Inferior parietal cortex (tissue), 1 donor: ENCODE measurements around the gene SRRM3.
"Not testable (repeated sequence)": the region's sequence is repeated elsewhere in the genome, so short reads cannot be mapped to it uniquely, and the experiment has no call there.

Source experiments
- DNase-seq: peaks from one replicate; pipeline ENCODE4 v3.0.0-alpha.2; 2016; ENCODE audit errors: extremely low spot score

SRRM3 gene

DNA sequence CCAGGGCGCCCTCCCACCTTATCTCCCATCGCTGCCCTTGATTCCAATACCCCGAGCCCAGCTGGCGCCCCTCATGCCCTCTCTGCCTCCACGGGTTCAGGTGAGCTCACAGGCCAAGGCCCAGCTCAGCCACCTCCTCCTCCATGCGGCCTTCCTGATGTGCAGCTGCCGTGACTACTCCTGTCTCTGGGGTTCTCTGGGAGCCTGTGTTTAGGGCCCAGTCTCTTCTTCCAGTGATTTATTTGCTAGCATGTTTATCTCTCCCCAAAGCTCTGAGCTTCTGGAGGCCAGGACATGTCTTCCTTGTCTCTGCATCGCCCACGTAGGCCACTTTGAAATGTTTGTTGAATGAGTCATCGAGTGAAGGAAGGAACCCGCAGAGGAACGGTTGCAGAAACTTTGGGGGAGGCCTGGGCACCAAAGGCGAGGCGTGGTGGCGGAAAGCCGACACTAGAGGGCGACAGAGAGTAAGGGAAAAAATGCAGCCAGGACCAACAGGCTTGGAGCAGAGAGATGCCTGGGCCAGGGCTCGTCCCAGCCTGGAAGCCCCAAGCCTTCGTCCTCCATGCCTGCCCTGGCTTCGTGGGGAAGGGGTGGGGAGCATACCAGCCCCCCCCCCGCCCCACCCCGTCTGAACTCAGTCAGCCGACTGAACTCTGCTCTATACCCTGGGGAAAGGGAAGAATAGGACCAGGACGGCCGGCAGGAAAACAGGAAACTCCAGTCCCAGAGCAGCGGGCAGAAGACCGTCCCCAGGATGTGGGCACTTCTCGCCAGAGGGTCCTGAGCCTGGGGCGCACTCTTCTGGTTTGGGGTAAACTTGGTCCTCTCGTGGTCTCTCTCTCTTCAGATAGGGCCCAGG is 89.9 kb downstream of the SRRM3 start:
- peak; percentile 98 for DNase-seq

DNA sequence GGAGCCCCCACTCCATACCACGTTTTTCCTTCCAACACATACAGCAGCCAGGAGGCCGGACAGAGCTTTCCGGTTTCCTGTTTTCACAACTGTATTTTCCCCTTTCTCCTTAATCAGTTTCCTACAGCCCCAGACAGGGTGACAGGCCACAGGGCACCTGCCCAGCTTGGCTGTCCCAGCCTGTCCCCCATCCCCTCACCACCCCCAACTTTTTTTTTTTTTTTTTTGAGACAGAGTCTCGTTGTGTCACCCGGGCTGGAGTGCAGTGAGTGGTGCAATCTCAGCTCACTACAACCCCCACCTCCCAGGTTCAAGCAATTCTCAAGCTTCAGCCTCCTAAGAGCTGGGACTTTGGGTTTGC is 90.5 kb downstream of the SRRM3 start:
- DNase-seq, result no peak

DNA sequence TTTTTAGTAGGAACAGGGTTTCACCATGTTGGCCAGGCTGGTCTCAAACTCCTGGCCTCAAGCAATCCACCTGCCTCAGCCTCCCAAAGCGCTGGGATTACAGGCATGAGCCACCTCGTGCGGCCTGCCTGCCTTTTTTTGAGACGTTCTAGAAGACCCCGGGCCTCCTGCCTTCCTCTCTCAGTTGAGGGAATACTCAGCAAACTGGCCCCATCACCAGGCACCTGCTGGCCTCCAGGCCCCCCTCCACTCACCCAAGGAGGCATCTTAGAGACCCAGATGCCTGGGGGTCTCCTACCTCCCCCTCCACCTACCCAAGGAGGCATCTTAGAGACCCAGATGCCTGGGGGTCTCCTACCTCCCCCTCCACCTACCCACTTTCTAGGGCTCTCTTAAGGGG is 91.2 kb downstream of the SRRM3 start:
- not testable (repeated sequence) for DNase-seq

DNA sequence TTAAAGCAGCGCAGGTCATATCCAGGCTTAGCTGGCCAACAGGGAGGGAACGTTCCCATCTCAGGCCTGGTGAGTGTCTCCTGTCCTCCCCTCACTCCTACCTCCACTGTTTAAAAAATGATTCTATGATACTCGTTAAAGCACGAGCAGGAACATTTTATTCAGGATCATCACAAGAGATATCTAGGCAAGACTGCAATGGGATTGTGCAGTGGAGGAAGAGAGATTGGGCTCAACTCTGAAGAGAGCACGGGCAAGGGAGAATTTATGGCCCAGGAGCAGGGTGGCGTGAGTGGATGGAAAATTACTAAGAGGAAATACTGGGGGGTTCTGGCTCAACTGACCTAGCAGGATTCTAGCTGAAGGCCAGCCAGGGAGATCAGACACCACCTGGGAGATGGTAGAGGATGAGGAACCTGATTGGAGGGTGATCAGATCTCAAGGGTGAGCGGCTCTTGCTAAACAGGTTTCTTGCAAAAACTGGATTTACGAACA is 91.8 kb downstream of the SRRM3 start:
- no peak for DNase-seq

DNA sequence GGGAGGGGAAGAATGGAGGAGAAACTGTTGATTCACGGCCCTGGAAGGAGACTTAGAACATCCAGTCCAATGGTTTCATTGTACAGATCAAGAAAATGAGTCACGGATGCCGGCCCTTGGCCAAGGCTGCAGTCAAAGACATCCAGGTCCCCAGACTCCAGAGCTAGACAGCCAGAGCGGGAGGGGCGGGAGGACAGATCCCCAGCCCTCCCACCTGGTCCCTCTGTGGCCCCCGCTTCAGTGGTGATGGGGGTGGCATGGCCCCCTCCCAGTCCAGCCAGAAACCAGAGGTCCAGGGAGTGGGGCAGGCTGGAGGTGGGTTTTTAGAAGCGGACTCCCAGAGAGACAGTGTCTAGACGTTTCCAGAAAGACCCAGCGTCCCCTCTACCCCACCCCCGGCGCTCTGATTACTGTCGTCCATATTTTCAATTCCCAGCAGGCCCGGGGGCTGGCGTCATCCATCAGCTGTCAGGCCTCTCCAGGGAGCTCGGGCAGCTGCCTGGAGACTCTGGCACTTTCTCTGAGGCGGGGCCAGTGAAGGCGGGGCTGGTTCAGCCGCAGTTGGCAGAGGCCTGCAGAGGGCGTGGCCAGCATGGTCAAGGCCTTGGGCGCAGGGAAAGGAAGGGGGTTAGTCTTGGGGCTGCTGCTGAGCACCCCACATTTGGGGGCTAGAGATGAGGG is 92.8 kb downstream of the SRRM3 start:
- peak; percentile 95 for DNase-seq

DNA sequence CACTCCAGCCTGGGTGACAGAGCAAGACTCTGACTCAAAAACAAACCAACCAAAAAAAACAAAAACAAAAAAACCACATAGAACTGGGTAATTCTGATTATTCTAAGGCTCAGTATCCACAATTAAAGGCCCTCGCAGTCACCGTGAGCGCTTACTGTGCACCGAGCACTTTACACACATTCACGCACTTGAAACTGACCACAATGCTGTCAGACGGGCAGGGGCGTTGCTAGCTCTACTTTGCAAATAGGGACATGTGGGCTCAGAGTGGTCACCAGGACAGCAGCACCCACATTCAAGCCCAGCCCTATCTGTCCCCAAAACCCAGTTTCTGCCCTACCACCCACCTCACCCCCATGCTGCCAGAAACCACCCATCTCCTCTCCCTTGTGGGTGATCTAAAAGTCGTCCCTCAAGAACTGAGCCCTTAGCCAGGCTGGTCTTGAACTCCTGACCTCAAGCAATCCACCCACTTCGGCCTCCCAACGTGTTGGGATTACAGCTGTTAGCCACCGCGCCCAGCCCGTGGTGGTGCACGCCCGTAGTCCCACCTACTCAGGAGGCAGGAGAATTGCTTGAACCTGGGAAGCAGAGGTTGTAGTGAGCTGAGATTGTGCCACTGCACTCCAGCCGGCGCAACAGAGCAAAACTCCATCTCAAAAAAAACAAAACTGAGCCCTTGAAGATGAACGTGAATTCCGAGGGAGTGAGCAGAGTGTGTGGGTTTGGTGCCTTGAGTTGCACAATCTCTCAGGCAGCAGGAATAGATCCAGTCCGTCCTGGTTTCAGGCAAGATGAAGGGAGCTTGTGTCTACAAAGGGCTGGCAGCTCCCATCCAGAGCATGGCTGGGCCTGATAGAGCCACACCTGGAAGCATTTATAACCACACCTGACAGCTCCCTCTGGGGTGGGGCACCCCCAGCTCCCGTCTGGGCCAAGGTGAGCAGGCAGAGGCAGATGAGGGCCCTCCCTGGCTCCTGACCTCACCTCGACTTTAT is 95.3 kb downstream of the SRRM3 start:
- DNase-seq, result no peak

DNA sequence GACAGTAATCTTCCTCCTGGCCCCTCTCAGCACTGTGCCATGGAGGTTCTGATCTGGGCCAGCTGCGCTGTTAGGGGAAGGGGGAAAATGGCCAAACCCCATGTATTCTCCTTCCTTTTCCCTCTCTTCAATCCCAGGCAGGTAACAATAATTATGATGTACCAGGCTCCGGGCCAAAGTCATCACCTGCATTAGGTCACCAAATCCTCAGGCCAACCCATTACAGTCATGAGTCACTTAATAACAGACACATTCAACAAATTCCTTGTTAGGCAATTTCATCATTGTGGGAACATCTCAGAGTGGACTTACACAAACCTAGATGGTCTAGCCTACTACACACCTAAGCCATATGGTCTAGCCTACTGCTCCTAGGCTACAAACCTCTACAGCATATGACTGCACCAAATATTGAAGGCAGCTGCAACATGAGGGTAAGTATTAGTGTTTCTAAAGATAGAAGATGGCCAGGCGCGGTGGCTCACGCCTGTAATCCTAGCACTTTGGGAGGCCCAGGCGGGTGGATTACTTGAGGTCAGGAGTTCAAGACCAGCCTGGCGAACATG is 98.6 kb downstream of the SRRM3 start:
- DNase-seq, result no peak

DNA sequence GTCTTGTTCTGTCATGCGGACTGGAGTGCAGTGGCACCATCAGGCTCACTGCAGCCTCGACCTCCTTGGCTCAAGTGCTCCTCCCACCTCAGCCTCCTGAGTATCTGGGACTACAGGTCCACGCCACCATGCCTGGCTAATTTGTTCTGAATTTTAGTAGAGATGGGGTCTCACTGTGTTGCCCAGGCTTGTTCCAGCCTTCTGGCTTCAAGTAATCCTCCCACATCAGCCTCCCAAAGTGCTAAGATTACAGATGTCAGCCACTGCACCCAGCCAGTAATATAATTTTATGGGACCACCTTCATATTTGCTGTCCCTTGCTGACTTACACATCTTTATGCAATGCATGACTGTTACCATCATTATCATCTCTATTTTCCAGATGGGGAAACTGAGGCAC is 99.3 kb downstream of the SRRM3 start:
- DNase-seq, result no peak

DNA sequence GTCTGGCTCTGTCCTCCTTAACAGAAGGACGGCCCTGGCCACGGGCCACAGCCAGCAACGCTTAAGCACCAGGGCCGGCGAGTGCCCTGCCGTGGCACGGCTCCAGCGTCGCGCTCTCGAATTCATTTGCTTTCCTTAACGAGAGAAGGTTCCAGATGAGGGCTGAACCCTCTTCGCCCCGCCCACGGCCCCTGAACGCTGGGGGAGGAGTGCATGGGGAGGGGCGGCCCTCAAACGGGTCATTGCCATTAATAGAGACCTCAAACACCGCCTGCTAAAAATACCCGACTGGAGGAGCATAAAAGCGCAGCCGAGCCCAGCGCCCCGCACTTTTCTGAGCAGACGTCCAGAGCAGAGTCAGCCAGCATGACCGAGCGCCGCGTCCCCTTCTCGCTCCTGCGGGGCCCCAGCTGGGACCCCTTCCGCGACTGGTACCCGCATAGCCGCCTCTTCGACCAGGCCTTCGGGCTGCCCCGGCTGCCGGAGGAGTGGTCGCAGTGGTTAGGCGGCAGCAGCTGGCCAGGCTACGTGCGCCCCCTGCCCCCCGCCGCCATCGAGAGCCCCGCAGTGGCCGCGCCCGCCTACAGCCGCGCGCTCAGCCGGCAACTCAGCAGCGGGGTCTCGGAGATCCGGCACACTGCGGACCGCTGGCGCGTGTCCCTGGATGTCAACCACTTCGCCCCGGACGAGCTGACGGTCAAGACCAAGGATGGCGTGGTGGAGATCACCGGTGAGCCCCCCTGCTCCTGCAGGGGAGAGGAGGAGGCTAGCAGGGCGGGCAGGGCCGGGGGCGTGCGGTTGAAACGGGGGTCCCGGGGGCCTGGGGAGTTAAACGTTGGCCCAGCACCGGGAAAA is 100.9 kb downstream of the SRRM3 start, which contains the start of gene HSPB1:
TSS of gene HSPB1 (plus strand) at position 327 of the 855 bp plus-strand sequence. CDS start at position 367, 40 bp downstream.
- DNase-seq, result peak; percentile 77

DNA sequence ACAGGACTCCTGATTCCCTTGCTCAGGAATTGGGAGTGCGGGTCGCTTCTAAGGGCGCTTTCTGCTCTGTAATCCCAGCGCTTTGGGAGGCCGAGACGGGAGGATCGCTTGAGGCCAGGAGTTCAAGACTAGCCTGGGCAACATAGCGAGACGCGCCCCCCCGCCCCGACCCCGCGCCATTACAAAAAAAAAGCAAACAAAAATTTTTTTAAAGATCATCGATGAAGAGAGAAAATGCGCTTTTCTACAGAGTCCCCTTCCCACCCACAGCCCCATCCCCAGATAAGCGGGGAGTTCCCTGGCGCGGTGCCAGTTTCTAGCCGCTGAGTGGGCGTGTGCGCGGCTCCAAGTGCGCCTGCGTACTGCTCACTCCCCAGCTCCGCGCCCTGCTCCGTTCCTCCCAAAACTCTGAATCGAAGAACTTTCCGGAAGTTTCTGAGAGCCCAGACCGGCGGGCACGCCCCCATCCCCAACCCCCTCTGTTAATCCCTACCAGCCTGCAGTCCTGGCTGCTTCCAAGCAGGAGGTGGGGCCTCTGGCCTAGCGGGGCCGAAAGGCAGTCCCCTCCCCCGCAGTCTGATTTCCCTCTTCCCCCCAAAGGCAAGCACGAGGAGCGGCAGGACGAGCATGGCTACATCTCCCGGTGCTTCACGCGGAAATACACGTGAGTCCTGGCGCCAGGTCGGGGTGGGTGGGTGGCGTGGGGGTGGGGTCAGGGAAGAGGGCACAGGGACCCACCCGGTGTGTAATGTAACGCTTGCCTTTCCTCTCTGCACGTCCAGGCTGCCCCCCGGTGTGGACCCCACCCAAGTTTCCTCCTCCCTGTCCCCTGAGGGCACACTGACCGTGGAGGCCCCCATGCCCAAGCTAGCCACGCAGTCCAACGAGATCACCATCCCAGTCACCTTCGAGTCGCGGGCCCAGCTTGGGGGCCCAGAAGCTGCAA is 101.8 kb downstream of the SRRM3 start:
- peak; percentile 80 for DNase-seq

DNA sequence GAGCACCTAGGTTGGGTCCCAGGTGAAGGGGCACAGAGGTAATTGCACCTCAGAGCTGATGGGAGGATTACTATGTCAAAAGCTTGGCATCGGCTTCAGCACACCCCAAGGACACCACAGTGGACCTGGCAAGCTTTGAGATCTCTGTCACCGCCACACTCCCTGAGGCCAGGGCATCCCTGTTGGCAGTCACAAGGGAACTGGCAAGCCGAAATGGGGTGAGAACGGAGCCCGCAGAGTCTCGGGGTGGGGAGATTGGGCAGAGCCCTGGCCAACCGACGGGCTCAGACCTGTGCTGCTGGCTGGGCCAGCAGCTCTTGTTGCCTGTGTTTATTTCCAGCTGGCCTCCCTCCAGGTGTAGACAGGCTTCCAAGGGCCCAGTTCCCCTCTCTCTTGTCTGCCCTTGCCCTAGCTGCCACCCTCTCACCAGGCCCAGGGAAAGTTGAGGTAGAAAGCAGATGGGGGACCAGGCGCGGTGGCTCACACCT is 103.2 kb downstream of the SRRM3 start:
- no peak for DNase-seq

DNA sequence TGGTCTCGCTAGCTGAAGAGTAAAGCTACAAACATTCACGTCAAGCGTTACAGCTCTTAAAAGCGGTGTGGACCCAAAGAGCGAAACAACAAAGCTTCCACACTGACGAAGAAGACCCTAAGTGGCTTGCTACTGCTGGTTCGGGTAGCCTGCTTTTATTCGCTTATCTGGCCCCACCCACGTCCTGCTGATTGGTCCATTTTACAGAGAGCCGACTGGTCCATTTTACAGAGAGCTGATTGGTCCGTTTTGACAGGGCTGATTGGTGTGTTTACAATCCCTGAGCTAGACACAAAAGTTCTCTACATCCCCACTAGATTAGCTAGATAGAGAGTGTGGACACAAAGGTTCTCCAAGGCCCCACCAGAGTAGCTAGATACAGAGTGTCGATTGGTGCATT is 107.2 kb downstream of the SRRM3 start:
- not testable (repeated sequence) for DNase-seq

DNA sequence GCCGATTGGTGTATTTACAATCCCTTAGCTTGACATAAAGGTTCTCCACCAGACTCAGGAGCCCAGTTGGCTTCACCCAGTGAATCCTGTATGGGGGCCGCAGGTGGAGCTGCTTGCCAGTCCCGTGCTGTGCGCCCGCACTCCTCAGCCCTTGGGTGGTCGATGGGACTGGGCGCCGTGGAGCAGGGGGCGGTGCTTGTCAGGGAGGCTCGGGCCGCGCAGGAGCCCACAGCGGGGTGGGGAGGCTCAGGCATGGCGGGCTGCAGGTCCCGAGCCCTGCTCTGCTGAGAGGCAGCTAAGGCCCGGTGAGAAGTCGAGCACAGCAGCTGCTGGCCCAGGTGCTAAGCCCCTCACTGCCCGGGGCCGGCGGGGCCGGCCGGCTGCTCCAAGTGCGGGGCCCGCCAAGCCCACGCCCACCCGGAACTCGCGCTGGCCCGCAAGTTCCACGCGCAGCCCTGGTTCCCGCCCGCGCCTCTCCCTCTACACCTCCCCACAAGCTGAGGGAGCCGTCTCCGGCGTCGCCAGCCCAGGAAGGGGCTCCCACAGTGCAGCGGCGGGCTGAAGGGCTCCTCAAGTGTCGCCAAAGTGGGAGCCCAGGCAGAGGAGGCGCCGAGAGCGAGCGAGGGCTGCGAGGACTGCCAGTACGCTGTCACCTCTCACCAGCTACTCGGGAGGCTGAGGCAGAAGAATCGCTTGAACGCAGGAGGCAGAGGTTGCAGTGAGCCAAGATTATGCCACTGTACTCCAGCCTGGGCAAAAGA is 107.8 kb downstream of the SRRM3 start:
- not testable (repeated sequence) for DNase-seq

DNA sequence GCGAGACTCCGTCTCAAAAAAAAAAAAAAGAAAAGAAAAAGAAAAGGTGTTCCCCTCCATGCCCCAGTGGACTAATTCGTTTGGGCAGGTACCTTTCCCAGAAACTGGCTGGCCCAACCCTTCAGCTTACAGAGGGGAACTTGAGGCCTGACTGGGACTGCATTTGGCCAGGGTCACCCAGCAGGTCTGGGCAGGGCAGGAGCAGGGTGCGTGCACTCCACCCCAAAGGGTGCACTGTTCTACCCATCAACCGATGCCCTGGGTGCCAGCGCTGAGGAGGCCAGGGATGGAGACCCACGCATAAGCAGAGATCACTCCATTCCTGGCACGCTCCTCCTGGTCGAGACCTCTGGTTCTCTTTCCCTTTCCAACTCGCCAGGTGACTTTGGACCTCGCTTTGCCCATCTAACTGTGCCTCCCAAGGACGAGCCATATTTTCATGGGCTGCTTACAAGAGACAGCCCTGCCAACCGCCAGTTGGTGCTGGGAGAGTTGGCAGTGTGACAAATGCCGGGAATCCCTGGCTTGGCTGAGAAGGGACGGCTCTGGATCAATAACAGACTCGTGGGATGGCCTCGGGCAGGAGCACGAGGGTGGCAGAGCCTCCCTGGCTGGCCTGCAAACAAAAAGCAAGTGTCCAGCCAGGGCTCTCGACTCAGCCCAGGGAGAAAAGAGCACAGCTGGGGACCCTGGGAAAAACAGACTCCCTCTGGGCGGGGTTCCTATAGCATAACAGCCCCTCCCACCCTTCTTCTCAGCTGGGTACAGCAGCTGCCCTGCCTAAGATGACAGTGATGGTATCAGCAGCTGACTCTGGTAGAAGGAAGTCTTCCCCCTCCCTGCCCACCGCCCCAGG is 108.6 kb downstream of the SRRM3 start:
- DNase-seq, result no peak

DNA sequence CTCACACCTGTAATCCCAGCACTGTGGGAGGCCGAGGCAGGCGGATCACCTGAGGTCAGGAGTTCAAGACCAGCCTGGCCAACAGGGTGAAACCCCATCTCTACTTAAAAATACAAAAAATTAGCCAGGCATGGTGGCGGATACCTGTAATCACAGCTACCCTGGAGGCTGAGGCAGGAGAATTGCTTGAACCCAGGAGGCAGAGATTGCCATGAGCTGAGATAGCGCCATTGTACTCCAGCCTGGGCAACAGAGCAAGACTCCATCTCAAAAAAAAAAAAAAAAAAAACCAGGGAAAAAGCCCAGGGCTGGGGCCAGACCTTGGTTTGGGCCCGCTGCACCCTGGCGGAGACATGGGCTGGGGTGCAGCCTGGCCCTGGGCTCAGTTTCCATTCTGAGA is 110.1 kb downstream of the SRRM3 start:
- DNase-seq, result not testable (repeated sequence)

DNA sequence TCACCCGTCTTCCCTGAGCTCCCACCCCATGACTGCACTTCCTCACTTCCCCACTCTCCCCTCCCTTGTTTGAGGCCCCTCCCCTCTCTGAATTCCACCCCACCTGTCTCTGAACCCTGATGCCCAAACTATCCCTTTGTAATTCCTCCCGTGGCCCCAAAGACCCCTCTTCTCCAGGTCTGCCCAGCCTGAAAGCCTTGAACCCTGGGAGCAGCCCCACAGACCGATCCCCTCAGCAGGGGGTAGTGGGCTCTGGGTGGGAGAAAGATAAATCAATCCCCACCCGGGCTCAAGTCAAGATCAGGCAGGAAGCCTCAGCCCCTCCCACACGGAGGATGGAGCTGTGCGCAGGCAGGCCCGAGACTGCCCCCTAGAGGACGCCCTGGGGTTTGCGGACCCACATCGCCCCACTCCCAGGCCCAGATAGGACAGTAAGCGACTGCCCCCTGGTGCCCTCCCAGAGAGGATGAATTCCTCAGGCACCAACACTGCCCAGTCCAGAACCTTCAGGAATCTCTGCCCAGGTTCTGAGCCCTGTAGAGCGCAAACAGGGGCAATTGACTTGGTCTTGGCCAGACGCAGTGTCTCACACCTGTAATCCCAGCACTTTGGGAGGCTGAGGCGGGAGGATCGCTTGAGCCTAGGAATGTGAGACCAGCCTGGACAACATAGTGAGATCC is 112.5 kb downstream of the SRRM3 start:
- DNase-seq, result peak; percentile 94

DNA sequence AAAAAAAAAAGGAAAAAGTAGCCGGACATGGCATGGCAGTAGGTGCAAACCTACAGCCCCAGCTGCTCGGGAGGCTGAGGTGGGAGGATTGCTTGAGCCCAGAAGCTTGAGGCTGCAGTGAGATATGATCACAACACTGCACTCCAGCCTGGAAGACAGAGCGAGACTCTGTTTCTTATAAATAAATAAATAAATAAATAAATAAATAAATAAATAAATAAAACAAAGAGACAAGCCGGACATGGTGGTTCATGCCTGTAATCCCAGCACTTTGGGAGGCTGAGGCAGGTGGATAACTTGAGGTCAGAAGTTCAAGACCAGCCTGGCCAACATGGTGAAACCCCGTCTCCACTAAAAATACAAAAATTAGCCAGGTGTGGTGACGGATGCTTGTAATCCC is 113.0 kb downstream of the SRRM3 start:
- not testable (repeated sequence) for DNase-seq
